HUES64 (cell line): ENCODE data around the gene MPPED2.

ENCODE experiments used
- H3K27ac ChIP-seq: 2 replicates; pipeline ENCODE4 v1.7.0; 2013; ENCODE audit warnings: low read depth, low read length, inconsistent platforms
- H3K27me3 ChIP-seq: 2 replicates; pipeline ENCODE4 v1.6.1; 2013; ENCODE audit warnings: mild to moderate bottlenecking, low read length; ENCODE audit not compliant: insufficient read depth
- H3K36me3 ChIP-seq: 2 replicates; pipeline ENCODE4 v1.6.1; 2013; ENCODE audit warnings: mild to moderate bottlenecking, low read length; ENCODE audit not compliant: insufficient read depth
- H3K4me1 ChIP-seq: 2 replicates; pipeline ENCODE4 v1.6.1; 2013; ENCODE audit warnings: mild to moderate bottlenecking, low read length, moderate library complexity; ENCODE audit not compliant: insufficient read depth
- H3K4me3 ChIP-seq: 2 replicates; pipeline ENCODE4 v1.5.1; 2013; ENCODE audit warnings: mild to moderate bottlenecking, low read length, moderate library complexity
- H3K9ac ChIP-seq: 2 replicates; pipeline ENCODE4 v1.6.1; 2013; ENCODE audit warnings: mild to moderate bottlenecking, low read depth, low read length
- H3K9me3 ChIP-seq: 2 replicates; pipeline ENCODE4 v1.6.1; 2013; ENCODE audit warnings: low read depth, low read length; ENCODE audit not compliant: insufficient read depth
- WGBS: fragments of 150-250, 120-280 bp; methylation state at CpG from one replicate; pipeline ENCODE4 v1.1.7; 2013; ENCODE audit warnings: missing lambda C conversion rate; 5-methylcytosine and 5-hydroxymethylcytosine counted together

The MPPED2 gene

GRCh38 chr11:30414244-30414643, 171.9 kb downstream of the MPPED2 start:
- no peak overlapping the region for H3K27ac ChIP-seq
- no peaks in the 10 kb centered on the region for H3K36me3 ChIP-seq
- H3K9me3 ChIP-seq = no peaks in the 10 kb centered on the region
- no peak overlapping the region for H3K4me3 ChIP-seq
- 0 out of 2 replicates have a peak, but pooled peaks cover 4% of the 10 kb centered on the region for H3K4me1 ChIP-seq
- 95% methylated on average over 4 of the region's 5 CpGs for WGBS
- peaks cover 16% of the 10 kb centered on the region for H3K27me3 ChIP-seq
- H3K9ac ChIP-seq = no peak overlapping the region

- Histone ChIP-seq H3K9me3 (no peaks in the 10 kb centered on the region), H3K27ac (no peak overlapping the region), H3K36me3 (no peaks in the 10 kb centered on the region), H3K9ac (no peak overlapping the region), H3K27me3 (peaks cover 30% of the 10 kb centered on the region), H3K4me3 (no peak overlapping the region), H3K4me1 (0 out of 2 replicates have a peak, but pooled peaks cover 4% of the 10 kb centered on the region)
- WGBS = 94% methylated on average over 2 of the region's 2 CpGs
Measured at GRCh38 chr11:30412509-30412908, 173.6 kb downstream of the MPPED2 start.

GRCh38 chr11:30411383-30411782, 174.8 kb downstream of the MPPED2 start:
- Histone ChIP-seq H3K9me3 (no peaks in the 10 kb centered on the region), H3K4me1 (peaks cover 12% of the 10 kb centered on the region), H3K9ac (no peak overlapping the region), H3K36me3 (no peaks in the 10 kb centered on the region), H3K4me3 (no peak overlapping the region), H3K27me3 (peaks cover 35% of the 10 kb centered on the region), H3K27ac (no peak overlapping the region)
- WGBS = 96% methylated on average over 7 of the region's 7 CpGs

GRCh38 chr11:30406978-30407762, 179.0 kb downstream of the MPPED2 start:
- Histone ChIP-seq H3K4me3 (no peak overlapping the region), H3K27me3 (peaks cover 62% of the 10 kb centered on the region), H3K27ac (no peak overlapping the region), H3K36me3 (no peaks in the 10 kb centered on the region), H3K9me3 (no peaks in the 10 kb centered on the region), H3K9ac (no peak overlapping the region), H3K4me1 (peaks cover 10% of the 10 kb centered on the region)
- WGBS = 40% methylated on average over 11 of the region's 13 CpGs

GRCh38 chr11:30405385-30405784, 180.8 kb downstream of the MPPED2 start:
- no peak overlapping the region for H3K27ac ChIP-seq
- H3K9ac ChIP-seq = no peak overlapping the region
- H3K4me3 ChIP-seq = no peak overlapping the region
- H3K36me3 ChIP-seq = no peaks in the 10 kb centered on the region
- peaks cover 57% of the 10 kb centered on the region for H3K27me3 ChIP-seq
- H3K9me3 ChIP-seq = no peaks in the 10 kb centered on the region
- peaks cover 10% of the 10 kb centered on the region for H3K4me1 ChIP-seq
- 90% methylated on average over 3 of the region's 3 CpGs for WGBS

- Histone ChIP-seq H3K36me3 (no peaks in the 10 kb centered on the region), H3K4me3 (no peak overlapping the region), H3K9me3 (no peaks in the 10 kb centered on the region), H3K4me1 (peaks cover 10% of the 10 kb centered on the region), H3K27me3 (peaks cover 44% of the 10 kb centered on the region), H3K27ac (no peak overlapping the region), H3K9ac (no peak overlapping the region)
- WGBS = 92% methylated on average over 3 of the region's 3 CpGs
Measured at GRCh38 chr11:30404136-30404535, 182.0 kb downstream of the MPPED2 start.

- Histone ChIP-seq H3K4me1 (no peaks in the 10 kb centered on the region), H3K27ac (no peak overlapping the region), H3K9me3 (no peaks in the 10 kb centered on the region), H3K9ac (no peak overlapping the region), H3K36me3 (no peaks in the 10 kb centered on the region), H3K27me3 (no peaks in the 10 kb centered on the region), H3K4me3 (no peak overlapping the region)
- WGBS = 95% methylated on average over 8 of the region's 8 CpGs
Measured at GRCh38 chr11:30395751-30396150, 190.4 kb downstream of the MPPED2 start.

- no peak overlapping the region for H3K9ac ChIP-seq
- no peaks in the 10 kb centered on the region for H3K4me1 ChIP-seq
- no peaks in the 10 kb centered on the region for H3K9me3 ChIP-seq
- H3K27me3 ChIP-seq = no peaks in the 10 kb centered on the region
- 100% methylated on average over 1 of the region's 1 CpG for WGBS
- H3K4me3 ChIP-seq = no peak overlapping the region
- H3K27ac ChIP-seq = no peak overlapping the region
- no peaks in the 10 kb centered on the region for H3K36me3 ChIP-seq
Measured at GRCh38 chr11:30393012-30393411, 193.1 kb downstream of the MPPED2 start.

- Histone ChIP-seq H3K9me3 (peaks cover 1% of the 10 kb centered on the region; the same call in 1 of the 2 replicates), H3K36me3 (no peaks in the 10 kb centered on the region), H3K9ac (no peak overlapping the region), H3K4me3 (no peak overlapping the region), H3K27me3 (no peaks in the 10 kb centered on the region), H3K27ac (no peak overlapping the region), H3K4me1 (no peaks in the 10 kb centered on the region)
- WGBS = 83% methylated on average over 5 of the region's 5 CpGs
Measured at GRCh38 chr11:30392221-30392784, 193.8 kb downstream of the MPPED2 start.

- H3K27ac ChIP-seq = no peak overlapping the region
- 89% methylated on average over 3 of the region's 3 CpGs for WGBS
- no peaks in the 10 kb centered on the region for H3K4me1 ChIP-seq
- no peaks in the 10 kb centered on the region for H3K27me3 ChIP-seq
- H3K9ac ChIP-seq = no peak overlapping the region
- no peak overlapping the region for H3K4me3 ChIP-seq
- no peaks in the 10 kb centered on the region for H3K36me3 ChIP-seq
- peaks cover 15% of the 10 kb centered on the region for H3K9me3 ChIP-seq
Measured at GRCh38 chr11:30388957-30389356, 197.2 kb downstream of the MPPED2 start.

GRCh38 chr11:30387891-30388861, 198.0 kb downstream of the MPPED2 start:
- Histone ChIP-seq H3K27ac (no peak overlapping the region), H3K27me3 (no peaks in the 10 kb centered on the region), H3K9ac (no peak overlapping the region), H3K9me3 (peaks cover 15% of the 10 kb centered on the region), H3K4me3 (no peak overlapping the region), H3K4me1 (no peaks in the 10 kb centered on the region), H3K36me3 (no peaks in the 10 kb centered on the region)
- 93% methylated on average over 19 of the region's 19 CpGs for WGBS
